GM21528 (cell line): ENCODE results near the gene C5orf63.
"Not testable (repeated sequence)": the region's sequence is repeated elsewhere in the genome, so short reads cannot be mapped to it uniquely, and the experiment has no call there.

ENCODE experiments used
- ATAC-seq: cut with Tn5 transposase; IDR thresholded peaks from one replicate; pipeline ENCODE4 v1.9.1; 2021; ENCODE audit warnings: mild to moderate bottlenecking, moderate library complexity; ENCODE audit not compliant: unreplicated experiment, low FRiP score

C5orf63 gene

DNA sequence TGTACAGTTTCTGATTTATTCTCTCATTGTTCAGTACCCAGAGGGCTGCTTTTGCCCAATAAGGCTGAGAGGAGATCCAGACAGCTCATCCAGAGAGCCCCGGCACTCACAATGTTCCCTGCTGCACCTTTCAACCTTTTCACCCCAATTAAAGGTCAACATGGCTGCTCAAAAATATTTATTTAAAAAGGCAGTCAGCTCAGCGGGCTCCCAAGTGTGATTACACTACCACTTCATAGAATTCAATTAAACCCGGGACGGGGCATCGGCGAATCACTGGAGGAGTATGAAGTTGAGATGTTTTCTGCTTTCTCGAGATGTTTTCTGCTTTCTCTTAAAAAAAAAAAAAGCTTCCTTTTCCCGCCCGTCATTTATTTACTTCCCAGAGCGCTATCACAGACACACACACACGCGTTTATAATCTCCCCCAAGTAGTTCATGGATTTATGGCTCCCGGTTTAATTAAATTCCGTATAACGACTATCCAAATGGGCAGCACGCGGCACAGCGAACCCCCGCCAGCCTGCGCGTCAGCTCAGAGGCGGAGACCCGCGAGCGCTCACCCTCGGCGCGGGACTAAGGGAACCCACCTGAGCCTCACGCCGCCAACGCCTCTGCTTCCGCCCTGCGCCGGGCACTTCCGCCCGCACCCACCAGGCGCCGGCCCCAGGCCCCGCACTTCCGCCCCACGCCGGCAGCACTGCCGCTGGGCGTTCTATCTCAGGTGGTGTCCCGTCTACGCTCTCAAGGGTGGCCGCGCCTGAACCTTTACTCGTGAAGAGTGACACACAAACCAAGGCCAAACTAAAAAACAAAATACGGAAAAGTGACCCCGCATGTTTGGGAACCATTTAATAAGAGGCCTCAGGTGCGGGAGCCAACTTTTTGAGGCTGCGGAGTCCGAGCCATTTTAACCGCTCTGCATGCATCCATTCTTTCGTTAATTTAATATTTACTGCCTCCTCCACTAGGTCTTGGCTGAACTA, at the start of gene C5orf63:
Gene C5orf63, minus strand, starts transcription at position 642 of the 986 bp plus-strand sequence. CDS start 14,507 bp downstream, outside the sequence.
- peak; percentile 98 for ATAC-seq

DNA sequence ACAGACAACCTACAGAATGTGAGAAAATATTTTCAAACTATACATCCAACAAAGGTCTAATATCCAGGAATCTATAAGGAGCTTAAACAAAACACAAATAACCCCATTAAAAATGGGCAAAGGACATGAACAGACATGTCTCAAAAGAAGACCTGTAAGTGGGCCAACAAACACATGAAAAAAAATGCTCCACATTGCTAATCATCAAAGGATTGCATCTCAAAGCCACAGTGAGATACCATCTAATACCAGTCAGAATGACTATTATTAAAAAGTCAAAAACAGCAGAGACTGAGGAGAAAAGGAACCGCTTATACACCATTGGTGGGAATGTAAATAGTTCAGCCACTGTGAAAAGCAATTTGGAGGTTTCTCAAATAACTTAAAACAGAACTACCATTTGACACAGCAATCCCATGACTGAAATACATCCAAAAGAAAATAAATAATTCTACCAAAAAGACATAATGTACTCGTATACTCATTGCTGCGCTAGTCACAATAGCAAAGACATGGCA, 39.1 kb upstream of the C5orf63 start:
- ATAC-seq: no peak

DNA sequence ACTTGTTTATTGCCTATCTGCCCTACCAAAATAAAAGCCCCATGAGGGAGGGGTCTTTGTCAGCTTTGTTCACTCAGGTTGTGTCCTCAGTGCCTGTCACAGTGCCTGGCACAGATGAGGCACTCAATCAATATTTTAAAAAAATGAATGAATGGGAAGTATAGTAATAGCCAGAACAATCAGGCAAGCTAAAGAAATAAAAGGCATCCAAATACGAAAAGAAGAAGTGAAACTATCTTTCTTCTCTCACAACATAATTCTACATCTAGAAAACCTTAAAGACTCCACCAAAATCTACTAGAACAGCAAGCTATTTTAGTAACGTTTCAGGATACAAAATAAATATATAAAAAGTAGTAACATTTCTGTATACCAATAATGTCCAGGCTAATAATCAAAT, 37.8 kb upstream of the C5orf63 start:
- no peak for ATAC-seq

DNA sequence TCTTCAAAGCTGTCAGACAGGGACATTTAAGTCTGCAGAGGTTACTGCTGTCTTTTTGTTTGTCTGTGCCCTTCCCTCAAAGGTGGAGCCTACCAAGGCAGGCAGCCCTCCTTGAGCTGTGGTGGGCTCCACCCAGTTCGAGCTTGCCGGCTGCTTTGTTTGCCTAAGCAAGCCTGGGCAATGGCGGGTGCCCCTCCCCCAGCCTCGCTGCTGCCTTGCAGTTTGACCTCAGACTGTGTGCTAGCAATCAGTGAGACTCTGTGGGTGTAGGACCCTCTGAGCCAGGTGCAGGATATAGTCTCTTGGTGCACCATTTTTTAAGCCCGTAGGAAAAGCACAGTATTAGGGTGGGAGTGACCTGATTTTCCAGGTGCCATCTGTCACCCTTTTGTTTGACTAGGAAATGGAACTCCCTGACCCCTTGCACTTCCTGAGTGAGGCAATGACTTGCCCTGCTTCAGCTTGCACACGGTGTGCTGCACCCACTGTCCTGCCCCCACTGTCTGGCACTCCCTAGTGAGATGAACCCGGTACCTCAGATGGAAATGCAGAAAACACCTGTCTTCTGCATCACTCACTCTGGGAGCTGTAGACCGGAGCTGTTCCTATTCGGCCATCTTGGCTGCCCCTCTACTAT, 35.4 kb upstream of the C5orf63 start:
- not testable (repeated sequence) for ATAC-seq

- no peak for ATAC-seq
Measured at GRCh38 chr5:127101935-127102334, 28.6 kb upstream of the C5orf63 start.

GRCh38 chr5:127101533-127101932, 28.2 kb upstream of the C5orf63 start:
- no peak for ATAC-seq

GRCh38 chr5:127098241-127098640, 24.9 kb upstream of the C5orf63 start:
- ATAC-seq: no peak

- no peak for ATAC-seq
Measured at GRCh38 chr5:127097278-127097677, 24.0 kb upstream of the C5orf63 start.

- ATAC-seq: no peak
Measured at GRCh38 chr5:127096328-127096993, 23.2 kb upstream of the C5orf63 start.

- no peak for ATAC-seq
Measured at GRCh38 chr5:127094161-127094814, 21.0 kb upstream of the C5orf63 start.

DNA sequence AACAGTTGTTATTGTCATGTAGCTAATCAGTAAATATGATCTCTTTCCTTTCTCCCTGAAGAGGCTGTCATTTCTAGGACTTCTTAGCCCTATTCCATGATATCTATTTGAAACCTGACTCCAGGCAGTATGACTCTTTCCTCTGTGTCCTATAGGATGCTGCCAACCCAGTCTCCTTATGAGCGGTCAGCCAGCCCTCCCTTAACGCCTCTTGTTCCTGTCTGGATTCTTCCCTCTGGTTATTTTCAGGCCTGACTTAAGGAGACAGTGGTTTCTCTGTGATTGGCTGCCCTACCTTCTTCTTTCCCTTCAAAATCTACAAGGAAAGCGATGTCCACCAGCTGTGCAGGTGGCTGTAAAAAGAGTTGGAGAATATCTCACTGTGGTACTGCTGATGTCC, 19.4 kb upstream of the C5orf63 start:
- ATAC-seq: no peak

DNA sequence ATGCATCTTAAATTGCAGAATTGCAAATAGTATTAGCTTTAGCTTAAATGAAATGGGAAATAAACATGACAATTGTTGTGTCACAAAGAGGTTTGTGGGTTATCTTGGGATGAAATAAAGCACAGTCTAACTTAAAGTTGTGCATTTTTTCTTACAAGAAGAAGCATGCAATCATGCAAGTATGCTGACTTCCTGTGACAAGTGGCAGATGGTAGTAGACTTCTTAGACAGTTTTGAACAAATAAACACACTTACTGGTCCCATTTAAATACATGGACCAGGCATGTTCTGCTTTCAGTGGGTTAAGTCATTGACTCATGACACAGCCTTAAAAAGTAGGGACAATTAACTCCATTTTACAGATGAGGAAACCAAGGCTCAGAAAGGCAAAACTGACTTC, 15.9 kb upstream of the C5orf63 start:
- no peak for ATAC-seq

DNA sequence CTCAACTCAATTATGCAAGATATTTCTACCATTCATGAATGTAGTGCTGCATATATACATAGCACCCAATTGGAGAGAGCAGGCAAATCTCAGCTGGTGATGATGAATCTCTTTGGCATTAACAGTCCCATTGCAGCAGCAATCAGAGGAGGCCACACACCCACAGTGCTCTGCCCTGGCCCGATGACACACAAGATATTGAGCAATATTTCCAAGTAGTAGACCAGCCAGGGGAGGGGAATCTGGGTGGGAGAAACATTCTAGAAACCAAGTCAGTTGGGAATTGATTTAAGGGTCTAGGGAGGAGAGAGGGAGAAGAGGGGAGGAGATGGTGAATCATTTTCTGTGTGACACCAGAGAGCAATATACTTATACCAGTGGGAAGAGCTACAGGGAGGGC, 14.9 kb upstream of the C5orf63 start:
- no peak for ATAC-seq

- ATAC-seq: no peak
Measured at GRCh38 chr5:127086589-127086988, 13.3 kb upstream of the C5orf63 start.

- no peak for ATAC-seq
Measured at GRCh38 chr5:127085796-127086195, 12.5 kb upstream of the C5orf63 start.

DNA sequence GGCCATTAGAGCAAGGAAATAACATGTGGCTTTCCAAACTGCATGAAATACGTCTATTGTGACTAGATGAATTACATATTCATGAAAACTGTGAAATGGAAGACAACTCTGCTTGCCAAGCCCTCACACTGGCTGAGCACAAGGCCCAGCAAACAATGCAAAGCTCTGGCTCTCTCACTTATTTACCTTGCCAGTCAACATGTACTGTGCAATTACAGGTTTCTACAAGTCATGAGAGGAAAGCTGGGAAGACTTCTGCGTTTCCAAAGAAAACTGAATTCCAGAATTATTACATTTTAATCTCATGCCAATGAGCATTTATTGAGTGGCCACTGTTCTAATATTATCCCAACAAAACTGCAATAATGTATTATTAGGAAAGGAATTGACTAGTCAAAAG, 12.1 kb upstream of the C5orf63 start:
- no peak for ATAC-seq

- no peak for ATAC-seq
Measured at GRCh38 chr5:127084656-127085055, 11.4 kb upstream of the C5orf63 start.

DNA sequence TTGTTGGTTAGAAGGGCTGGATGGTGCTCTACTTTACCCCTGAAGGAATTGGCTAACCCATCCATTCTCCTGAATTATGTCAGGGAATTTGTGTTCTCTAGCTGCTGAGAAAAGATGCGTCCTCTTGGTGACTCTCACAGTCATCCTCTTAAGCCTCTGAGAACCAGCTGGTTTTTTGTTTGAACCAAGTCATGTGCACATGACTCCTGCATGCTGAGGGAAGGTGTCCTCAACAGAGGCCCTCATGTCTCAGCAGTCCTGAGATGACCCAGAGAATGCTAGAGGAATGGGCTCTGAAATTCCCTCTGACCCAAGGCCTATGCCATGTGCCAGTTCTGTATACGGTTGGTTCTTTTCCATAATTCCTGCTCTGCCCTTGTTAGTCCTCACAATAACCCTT, 10.4 kb upstream of the C5orf63 start:
- ATAC-seq: no peak

DNA sequence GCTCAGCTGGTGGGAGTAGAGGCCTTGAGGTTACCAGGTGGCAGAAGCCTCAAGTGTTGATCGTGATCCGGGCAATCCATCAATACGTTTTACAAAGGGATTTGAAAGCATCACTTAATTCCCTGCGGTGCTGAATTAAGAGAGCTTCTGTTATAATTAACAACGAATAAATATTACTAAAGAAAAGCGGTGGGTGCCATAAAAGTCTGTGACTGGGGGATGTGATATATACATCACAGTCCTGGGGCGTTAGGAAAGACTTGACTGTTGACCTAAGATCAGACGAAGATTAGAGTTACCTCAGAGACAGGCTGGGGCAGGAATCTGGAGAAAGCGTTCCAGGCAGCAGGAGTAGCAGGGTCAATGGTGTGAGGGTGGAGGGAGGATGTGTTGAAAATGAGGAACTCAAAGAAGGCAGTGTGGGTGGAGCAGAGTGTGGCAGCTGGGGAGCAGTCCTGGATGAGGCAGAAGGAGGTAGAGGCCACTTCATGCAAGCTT, 6.7 kb upstream of the C5orf63 start:
- ATAC-seq: no peak

DNA sequence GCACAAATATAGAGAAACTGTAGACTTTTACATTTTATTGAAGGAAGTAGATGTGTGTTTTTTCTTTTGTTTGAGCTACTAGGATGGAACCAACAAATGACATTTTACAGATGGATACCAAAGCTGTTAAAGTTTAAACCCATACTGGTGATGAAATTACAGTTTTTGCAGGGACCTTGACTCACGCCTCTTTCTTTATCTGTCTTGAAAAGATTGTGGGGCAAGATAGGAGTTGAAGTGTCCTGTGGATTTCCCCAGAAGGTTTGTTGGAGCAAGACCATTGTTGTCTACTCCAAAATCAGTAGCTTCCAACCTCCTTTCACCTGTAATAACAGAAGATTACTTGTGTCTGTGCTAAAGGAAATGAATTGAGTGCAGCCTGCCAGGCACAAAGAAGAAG, 4.1 kb upstream of the C5orf63 start:
- ATAC-seq: no peak
